Large intestine (tissue), 3 donors: ENCODE results near the gene UCP2. TPM values are rescaled to one million over a fixed set of nuclear protein-coding genes. Genes with fewer than 3 reads are reported as not detected.
"Not testable (repeated sequence)": the region's sequence is repeated elsewhere in the genome, so short reads cannot be mapped to it uniquely, and the experiment has no call there.

Experiments
- DNase-seq, 2 donors: peaks; one replicate each; pipeline versions ENCODE4 v3.0.0 to v3.0.0-alpha.2; 2013
- H3K27ac ChIP-seq: one replicate; pipeline ENCODE4 v1.5.1; 2013; ENCODE audit warnings: low read length
- H3K27me3 ChIP-seq: 2 replicates; pipeline ENCODE4 v1.6.1; 2013; ENCODE audit warnings: low read length; ENCODE audit not compliant: control insufficient read depth, insufficient read depth
- H3K36me3 ChIP-seq: 2 replicates; pipeline ENCODE4 v1.6.1; 2013; ENCODE audit warnings: low read length; ENCODE audit not compliant: control insufficient read depth, insufficient read depth
- H3K4me1 ChIP-seq: one replicate; pipeline ENCODE4 v1.6.1; 2013; ENCODE audit warnings: low read length; ENCODE audit not compliant: control insufficient read depth, insufficient read depth
- H3K4me3 ChIP-seq: one replicate; pipeline ENCODE4 v1.5.1; 2013; ENCODE audit warnings: low read length
- H3K9me3 ChIP-seq: one replicate; pipeline ENCODE4 v1.6.1; 2013; ENCODE audit warnings: mild to moderate bottlenecking, low read depth, low read length, moderate library complexity; ENCODE audit not compliant: control insufficient read depth
- WGBS: methylation state at CpG from one replicate; pipeline ENCODE4 v1.1.5; 2013; ENCODE audit warnings: low lambda C conversion rate; ENCODE audit not compliant: insufficient coverage; 5-methylcytosine and 5-hydroxymethylcytosine counted together
- polyA plus RNA-seq: library from polyadenylated mRNA; unstranded; fragments of 120-200 nt; gene quantifications from one replicate; pipeline ENCODE4 v1.2.1, GENCODE V29; 2013

Gene UCP2
- polyA plus RNA-seq, 1 donor = 47.7 TPM

GRCh38 chr11:73995247-73995646 lies 12.6 kb upstream of the UCP2 start:
- H3K4me1 ChIP-seq = no peaks in the 10 kb centered on the region
- no peak overlapping the region for H3K4me3 ChIP-seq
- 100% methylated on average over 1 of the region's 2 CpGs for WGBS

GRCh38 chr11:73991471-73992006 lies 8.9 kb upstream of the UCP2 start:
- Histone ChIP-seq H3K27me3 (no peaks in the 10 kb centered on the region), H3K4me3 (no peak overlapping the region), H3K9me3 (no peaks in the 10 kb centered on the region), H3K36me3 (no peaks in the 10 kb centered on the region), H3K4me1 (no peaks in the 10 kb centered on the region), H3K27ac (no peak overlapping the region)
- DNase-seq = no peak
- 100% methylated on average over 1 of the region's 6 CpGs for WGBS

More at GRCh38 chr11:73995247-73995646, 12.6 kb upstream of the UCP2 start:
- H3K27ac ChIP-seq = no peak overlapping the region
- no peaks in the 10 kb centered on the region for H3K36me3 ChIP-seq
- no peaks in the 10 kb centered on the region for H3K27me3 ChIP-seq
- peak in 1 of 2 donors; percentile 31 for DNase-seq
- no peaks in the 10 kb centered on the region for H3K9me3 ChIP-seq

- Histone ChIP-seq H3K36me3 (no peaks in the 10 kb centered on the region), H3K27me3 (no peaks in the 10 kb centered on the region), H3K4me3 (no peak overlapping the region), H3K27ac (no peak overlapping the region), H3K4me1 (no peaks in the 10 kb centered on the region), H3K9me3 (no peaks in the 10 kb centered on the region)
- 100% methylated on average over 1 of the region's 2 CpGs for WGBS
- DNase-seq = no peak
Measured at GRCh38 chr11:73990730-73991129, 8.1 kb upstream of the UCP2 start.

- 88% methylated on average over 4 of the region's 6 CpGs for WGBS
- H3K4me1 ChIP-seq = no peaks in the 10 kb centered on the region
- H3K9me3 ChIP-seq = no peaks in the 10 kb centered on the region
- no peak overlapping the region for H3K4me3 ChIP-seq
- no peaks in the 10 kb centered on the region for H3K36me3 ChIP-seq
- DNase-seq = no peak
- no peak overlapping the region for H3K27ac ChIP-seq
- no peaks in the 10 kb centered on the region for H3K27me3 ChIP-seq
Measured at GRCh38 chr11:73989156-73989555, 6.5 kb upstream of the UCP2 start.

- DNase-seq = no peak
- Histone ChIP-seq H3K9me3 (no peaks in the 10 kb centered on the region), H3K4me1 (peaks cover 6% of the 10 kb centered on the region), H3K27ac (no peak overlapping the region), H3K27me3 (no peaks in the 10 kb centered on the region), H3K4me3 (no peak overlapping the region), H3K36me3 (no peaks in the 10 kb centered on the region)
- WGBS = 100% methylated on average over 2 of the region's 7 CpGs
Measured at GRCh38 chr11:73988227-73988626, 5.6 kb upstream of the UCP2 start.

GRCh38 chr11:73985661-73986060 lies 3.0 kb upstream of the UCP2 start:
- not testable (repeated sequence) for H3K27ac ChIP-seq, H3K27me3 ChIP-seq, DNase-seq, H3K36me3 ChIP-seq, H3K4me3 ChIP-seq, H3K9me3 ChIP-seq
- 100% methylated on average over 1 of the region's 4 CpGs for WGBS
- H3K4me1 ChIP-seq = peaks cover 13% of the 10 kb centered on the region

- Histone ChIP-seq H3K36me3 (peaks cover 5% of the 10 kb centered on the region), H3K27me3 (no peaks in the 10 kb centered on the region), H3K27ac (peak overlapping the region; percentile 92), H3K4me1 (peaks cover 23% of the 10 kb centered on the region), H3K4me3 (peak overlapping the region; percentile 81), H3K9me3 (no peaks in the 10 kb centered on the region)
- DNase-seq = no peak
- 78% methylated on average over 8 of the region's 18 CpGs for WGBS
Measured at GRCh38 chr11:73983741-73984538, 1.3 kb upstream of the UCP2 start.

- H3K4me1 ChIP-seq = peaks cover 23% of the 10 kb centered on the region
- peak overlapping the region; percentile 92 for H3K27ac ChIP-seq
- H3K36me3 ChIP-seq = peaks cover 13% of the 10 kb centered on the region
- H3K9me3 ChIP-seq = no peaks in the 10 kb centered on the region
- DNase-seq = peak; percentile 92 to 95
- WGBS = no CpG with 5 or more reads among the region's 56 CpGs
- H3K27me3 ChIP-seq = no peaks in the 10 kb centered on the region
- peak overlapping the region; percentile 81 for H3K4me3 ChIP-seq
Measured at GRCh38 chr11:73982990-73983740, 522 bp upstream of the UCP2 start.

GRCh38 chr11:73981051-73981805 lies 1.4 kb downstream of the UCP2 start:
- peak overlapping the region; percentile 70 for H3K27ac ChIP-seq
- no peak for DNase-seq
- H3K4me1 ChIP-seq = peaks cover 23% of the 10 kb centered on the region
- H3K4me3 ChIP-seq = peak overlapping the region; percentile 81
- no peaks in the 10 kb centered on the region for H3K27me3 ChIP-seq
- WGBS = no CpG with 5 or more reads among the region's 13 CpGs
- H3K9me3 ChIP-seq = no peaks in the 10 kb centered on the region
- peaks cover 31% of the 10 kb centered on the region for H3K36me3 ChIP-seq
